Gastrocnemius medialis (tissue), 4 donors: ENCODE data around the gene CASZ1.

Source experiments
- CTCF ChIP-seq, 5 experiments: fragments of 450-650 bp in 3 of 5; fragments of 200-600 bp in 2 of 5; sonication (generic) in 2 of 5; IDR thresholded peaks in 4 of 5; conservative IDR thresholded peaks in 1 of 5; 1 replicate in 4 of 5; 2 replicates in 1 of 5; pipeline ENCODE4 v1.5.1; 2016 to 2019; ENCODE audit warnings: antibody characterized with exemption in 5 of 5, mild to moderate bottlenecking in 3 of 5, moderate library complexity in 3 of 5
- POLR2A ChIP-seq, 2 donors: fragments of 450-650 bp; IDR thresholded peaks; one replicate each; pipeline ENCODE4 v1.6.1; 2017; ENCODE audit warnings: antibody characterized with exemption in 2 of 2, mild to moderate bottlenecking in 2 of 2, moderate library complexity in 2 of 2

DNA sequence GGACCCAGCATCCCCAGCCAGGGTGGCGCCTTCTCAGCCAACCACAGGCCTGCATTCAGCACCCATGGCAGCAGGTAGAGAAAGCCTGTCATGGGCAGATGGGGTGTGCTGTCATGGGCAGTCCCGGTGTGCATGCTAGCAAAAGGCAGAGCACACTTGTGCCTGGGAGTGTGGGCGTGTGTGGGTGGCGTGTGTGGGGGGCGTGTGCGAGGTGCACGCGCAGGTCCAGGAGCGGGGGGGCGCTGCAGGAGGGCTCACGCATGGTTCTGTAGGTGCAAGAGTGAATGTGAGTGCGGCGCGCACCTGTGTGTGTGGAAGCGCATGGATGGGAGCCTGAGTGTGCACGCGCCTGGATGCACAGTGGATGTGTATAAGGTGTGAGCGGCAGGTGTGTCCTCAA lies 137.2 kb downstream of the CASZ1 start:
- TF ChIP-seq CTCF (IDR thresholded peaks at IDR 0.05 in 4 of 5, conservative IDR thresholded peaks at IDR 0.05 in 1 of 5) (no peak), POLR2A (IDR thresholded peaks at IDR 0.05) (no peak)
